Measurements from ENCODE around the gene ANTKMT.
"Not testable (repeated sequence)": the region's sequence is repeated elsewhere in the genome, so short reads cannot be mapped to it uniquely, and the experiment has no call there.

The ANTKMT gene

GRCh38 chr16:700684-701584 is 20.0 kb upstream of the ANTKMT start:
- DNase-seq: no peak

DNA sequence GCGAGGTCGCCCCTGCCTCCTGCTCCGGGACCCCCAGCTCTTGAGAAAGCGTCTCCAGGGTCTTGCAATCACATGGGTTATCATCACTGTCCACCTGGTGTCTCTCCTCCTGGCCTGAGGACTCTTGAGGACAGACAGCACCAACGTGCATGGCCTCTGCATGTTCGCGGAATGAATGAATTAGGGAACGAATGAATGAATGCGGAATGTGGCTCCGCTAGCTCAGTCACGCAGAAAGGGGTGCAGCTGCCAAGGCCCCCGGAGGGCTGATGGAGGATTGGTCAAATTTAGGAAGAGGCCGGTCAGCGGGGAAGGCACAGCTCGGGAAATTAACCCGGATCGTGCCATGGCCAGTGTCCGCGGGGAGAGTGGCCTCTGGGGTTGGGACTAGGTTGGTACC is 18.6 kb upstream of the ANTKMT start:
- DNase-seq: no peak

DNA sequence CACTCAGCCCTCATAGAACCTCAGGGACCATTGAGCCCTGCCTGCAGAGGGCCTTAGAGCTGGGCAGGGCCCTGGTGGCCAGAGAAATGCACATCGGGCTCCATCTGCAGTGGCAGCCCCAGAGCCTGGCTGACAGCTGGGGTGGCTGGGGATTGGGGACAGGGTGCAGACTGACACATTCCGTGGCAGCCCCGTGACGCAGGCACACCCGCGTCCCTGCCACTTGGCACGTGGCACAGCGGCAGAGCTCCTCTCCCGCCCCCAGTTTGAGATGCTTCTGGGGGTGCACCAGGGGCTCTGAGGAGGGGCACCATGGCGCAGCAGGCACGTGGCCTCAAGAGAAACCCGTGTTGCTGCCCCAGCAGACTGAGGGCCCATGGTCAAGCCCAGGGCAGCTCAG is 17.5 kb upstream of the ANTKMT start:
- DNase-seq: no peak

GRCh38 chr16:704047-704446 is 16.9 kb upstream of the ANTKMT start:
- no peak for DNase-seq

DNA sequence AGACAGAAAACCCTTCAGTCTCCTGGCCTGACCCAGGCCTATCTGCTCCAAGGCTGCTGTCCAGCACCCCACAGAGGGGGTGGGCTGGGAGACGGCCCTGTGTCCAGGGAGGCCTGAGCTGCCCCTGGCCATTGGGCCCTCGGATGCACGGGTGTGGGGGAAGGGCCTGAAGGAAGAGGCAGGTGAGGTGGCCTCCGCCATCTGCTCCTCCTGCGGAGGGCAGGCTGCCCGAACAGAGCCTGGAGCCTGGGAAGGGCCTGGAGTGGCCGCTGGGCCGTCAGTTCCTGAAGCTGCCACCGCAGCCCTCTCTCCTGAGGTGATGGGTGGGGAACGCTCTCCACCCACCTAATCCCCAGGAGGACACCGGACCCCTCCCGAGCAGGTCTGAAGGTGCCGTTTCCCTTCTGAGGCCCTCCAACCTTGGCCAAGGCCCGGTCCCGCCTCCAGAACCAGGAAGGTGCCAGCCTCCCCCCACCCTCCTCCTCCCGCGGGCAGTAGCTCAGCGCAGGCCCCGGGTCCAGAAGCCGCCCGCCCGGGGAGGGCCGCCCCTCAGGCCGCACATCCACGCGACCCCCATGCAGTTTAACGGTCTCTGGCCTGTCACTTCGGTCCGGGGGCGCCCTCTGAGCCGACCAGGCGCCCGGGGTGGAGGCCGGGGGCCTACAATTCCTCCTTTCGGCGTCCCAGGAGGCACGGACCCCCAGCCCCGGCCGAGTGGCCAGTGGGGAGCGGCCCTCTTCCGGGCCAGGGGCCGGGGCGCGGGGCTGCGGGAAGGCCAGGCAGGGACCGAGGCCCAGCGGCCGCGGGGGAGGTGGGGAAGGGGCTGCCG is 16.2 kb upstream of the ANTKMT start:
- no peak for DNase-seq

- peak; percentile 41 for DNase-seq
Measured at GRCh38 chr16:705431-706188, 15.3 kb upstream of the ANTKMT start, which contains the start of gene FBXL16. TSS of gene FBXL16 (minus strand) at chr16:705801. CDS start at chr16:697405, 8,396 bp downstream.

DNA sequence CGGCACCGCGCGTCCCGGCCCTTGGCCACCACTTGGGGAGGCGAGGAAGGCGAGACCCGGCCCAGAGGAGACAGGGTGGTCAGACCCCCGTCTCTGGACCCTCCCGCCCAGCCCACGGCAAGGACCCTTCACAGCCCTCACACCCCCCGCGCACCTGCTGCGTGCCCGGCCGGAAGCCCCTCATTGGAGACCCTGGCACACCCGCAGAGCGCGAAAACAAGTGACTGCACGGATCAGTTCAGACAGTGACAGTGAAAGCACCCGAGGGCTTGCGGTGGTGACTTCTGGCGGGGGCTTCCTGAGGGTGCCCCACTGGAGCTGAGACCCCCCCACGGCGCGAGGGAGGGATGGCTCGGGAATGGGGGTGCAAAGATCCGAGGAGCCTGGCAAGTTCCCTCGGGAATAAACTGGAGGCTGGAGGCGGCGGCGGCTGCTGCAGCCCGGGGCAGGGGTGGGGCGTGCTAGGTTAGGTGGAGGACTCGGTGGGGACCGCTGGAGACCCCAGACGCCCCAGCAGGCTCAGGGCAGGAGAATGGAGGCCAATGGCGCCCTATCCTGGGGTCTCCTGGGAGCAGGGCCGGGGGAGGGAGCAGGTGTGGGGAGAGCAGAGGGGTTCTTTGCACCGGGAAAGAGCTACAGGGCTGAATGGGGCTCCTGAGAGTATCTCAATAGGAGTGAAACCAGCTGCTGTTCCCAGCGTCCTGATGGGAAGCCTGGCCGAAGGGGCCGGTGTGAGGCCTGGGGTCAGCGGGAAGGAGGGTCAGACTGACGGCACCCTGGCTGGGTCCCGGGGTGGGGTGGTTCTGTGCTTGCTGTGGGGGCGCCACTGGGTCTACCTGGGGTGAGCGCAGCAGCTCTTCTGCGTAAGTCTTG is 14.5 kb upstream of the ANTKMT start:
- no peak for DNase-seq

GRCh38 chr16:707062-707538 is 13.8 kb upstream of the ANTKMT start:
- DNase-seq: no peak

- no peak for DNase-seq
Measured at GRCh38 chr16:708019-708418, 12.9 kb upstream of the ANTKMT start.

DNA sequence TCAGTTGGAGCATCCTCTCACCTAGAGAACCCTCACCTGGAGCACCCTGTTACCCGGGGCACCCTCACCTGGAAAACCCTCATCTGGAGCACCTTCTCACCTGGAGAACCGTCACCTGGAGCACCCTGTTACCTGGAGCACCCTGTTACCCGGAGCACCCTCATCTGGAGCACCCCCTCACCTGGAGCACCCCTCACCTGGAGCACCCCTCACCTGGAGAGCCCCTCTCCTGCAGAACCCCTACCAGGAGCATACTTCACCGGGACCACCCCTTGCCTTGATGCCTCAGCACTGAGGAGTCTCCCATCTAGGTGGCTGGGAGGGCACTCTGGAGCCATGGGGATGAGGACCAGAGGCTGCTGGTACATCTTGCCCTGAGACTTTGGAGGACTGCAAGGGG is 12.0 kb upstream of the ANTKMT start:
- DNase-seq: no peak

- no peak for DNase-seq
Measured at GRCh38 chr16:709566-710499, 11.1 kb upstream of the ANTKMT start.

DNA sequence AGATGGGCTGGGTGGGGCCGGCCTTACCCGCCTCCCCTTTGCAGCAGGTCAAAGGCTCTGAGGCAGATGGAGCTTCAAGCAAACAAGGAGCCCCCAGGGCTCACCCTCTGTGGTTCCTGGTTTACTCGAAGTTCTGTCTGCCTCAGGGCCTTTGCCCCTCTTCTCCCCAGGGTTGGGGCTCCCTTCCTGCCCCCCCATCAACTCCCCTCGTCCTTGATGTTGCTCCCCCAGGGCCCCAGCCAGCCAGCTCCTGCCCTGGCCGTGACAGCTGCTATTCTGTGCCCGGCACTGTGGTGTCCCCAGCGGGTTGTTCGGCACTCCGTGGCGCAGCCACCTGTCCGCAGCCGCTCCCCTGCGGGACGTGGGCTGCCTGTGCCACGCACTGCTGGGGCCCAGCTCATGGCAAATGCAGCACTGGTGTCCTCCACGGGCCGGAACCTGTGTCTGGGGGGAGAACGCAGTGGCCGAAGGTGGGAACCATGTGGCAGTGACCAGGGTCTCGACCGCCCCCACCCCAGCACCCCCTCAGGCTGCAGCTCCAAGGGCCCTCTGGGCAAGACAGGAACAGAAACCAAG is 10.4 kb upstream of the ANTKMT start:
- DNase-seq: no peak

DNA sequence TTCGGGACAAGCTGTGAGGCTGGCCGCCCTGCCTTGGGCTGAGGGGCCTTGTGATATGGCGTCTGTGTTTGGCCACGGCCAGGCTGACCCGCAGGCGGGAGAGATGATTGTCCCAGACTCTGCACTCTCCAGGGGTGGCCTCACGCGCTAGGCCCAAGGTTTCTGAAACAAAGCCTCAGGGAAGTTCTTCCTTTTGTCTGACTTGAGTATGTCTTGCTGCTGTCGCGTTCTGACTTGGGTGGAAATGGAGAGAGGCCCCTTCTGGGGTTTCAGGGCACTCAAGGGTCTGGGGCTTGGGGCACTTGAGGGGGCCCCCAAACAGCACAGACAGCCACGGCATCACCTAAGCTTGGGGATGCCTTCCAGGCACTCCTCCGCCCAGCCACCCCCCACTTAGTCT is 9.9 kb upstream of the ANTKMT start:
- no peak for DNase-seq

DNA sequence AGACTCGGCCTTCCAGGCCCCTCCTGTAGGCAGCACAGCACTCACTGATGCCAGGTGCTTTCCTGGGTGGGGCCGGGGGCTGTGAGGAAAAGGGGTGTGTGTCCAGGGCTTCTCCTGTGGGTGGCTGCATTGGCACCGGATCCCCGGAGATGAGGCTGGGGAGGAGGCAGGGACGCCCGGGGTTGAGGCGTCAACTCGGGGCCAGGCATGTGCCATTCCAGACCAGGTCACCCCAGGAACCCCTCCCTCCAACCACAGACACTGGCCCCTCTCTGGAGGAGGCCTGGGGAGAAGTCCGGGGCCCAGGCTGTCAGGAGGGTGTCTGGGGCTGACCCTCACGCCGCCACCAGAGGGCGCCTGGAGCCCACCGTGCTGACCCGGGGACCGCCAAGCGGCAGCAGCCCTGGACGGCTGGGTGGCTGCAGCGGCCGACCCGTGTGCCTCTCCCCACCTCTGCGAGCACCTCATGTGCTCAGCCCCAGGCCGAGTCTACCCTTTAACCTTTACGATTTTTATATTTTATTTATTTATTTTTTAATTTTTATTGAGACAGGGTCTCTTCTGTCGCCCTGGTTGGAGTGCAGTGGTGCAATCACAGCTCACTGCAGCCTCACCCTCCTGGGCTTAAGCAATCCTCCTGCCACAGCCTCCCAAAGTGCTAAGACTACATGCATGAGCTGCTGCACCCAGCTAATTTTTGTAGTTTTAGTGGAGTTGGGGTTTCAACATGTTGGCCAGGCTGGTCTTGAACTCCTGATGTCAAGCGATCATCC is 9.2 kb upstream of the ANTKMT start:
- DNase-seq: no peak

GRCh38 chr16:712740-713250 is 8.2 kb upstream of the ANTKMT start:
- not testable (repeated sequence) for DNase-seq

DNA sequence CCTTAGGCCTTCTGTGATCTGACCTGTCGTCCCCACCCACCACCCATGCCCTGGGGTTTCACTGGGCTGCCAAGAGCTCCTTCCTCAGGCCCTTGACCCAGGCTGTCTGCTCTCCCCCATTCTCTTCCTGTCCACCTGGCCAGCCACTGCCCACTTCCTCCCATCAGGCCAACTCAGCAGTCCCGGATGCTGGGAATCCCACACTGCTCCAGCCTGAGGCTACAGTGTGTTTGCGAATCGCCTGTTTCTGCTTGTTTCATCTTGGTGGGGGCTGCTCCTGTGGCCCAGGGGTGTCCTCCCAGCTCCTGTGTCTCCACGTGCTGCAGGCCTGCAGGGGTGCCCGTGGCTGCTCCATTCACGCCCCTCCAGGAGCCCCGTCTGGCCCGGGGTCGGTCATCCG is 6.9 kb upstream of the ANTKMT start:
- DNase-seq: no peak

GRCh38 chr16:714558-715476 is 6.1 kb upstream of the ANTKMT start, which contains the start of gene METRN:
TSS of gene METRN (plus strand) at chr16:715118. CDS start at chr16:715290, 172 bp downstream.
- peak; percentile 33 for DNase-seq
